HFFc6 (cell line): ENCODE results near the gene PRR12. TPM values are rescaled to one million over a fixed set of nuclear protein-coding genes. Genes with fewer than 3 reads are reported as not detected.

Source experiments
- DNase-seq: peaks from one replicate; pipeline ENCODE4 v3.0.0-alpha.2; 2018
- H3K27ac Mint-ChIP-seq: 2 replicates; pipeline ENCODE4 v1.8.0; 2020; ENCODE audit warnings: mild to moderate bottlenecking, mixed read lengths
- H3K27me3 Mint-ChIP-seq: 2 replicates; pipeline ENCODE4 v1.8.0; 2021; ENCODE audit warnings: mild to moderate bottlenecking, moderate library complexity, mixed read lengths; ENCODE audit not compliant: insufficient read depth
- H3K36me3 Mint-ChIP-seq: 2 replicates; pipeline ENCODE4 v1.8.0; 2021; ENCODE audit warnings: low read depth, mixed read lengths
- H3K4me1 Mint-ChIP-seq: 2 replicates; pipeline ENCODE4 v1.8.0; 2020; ENCODE audit warnings: low read depth, mixed read lengths
- H3K4me3 Mint-ChIP-seq: 2 replicates; pipeline ENCODE4 v1.8.0; 2020; ENCODE audit warnings: mild to moderate bottlenecking, moderate library complexity, mixed read lengths
- H3K9me3 Mint-ChIP-seq: 2 replicates; pipeline ENCODE4 v1.8.0; 2020; ENCODE audit warnings: mild to moderate bottlenecking, mixed read lengths
- total RNA-seq, 6 experiments: library from RNA; stranded (reverse); fragmentation: NEBNext Ultra II Directional; extraction: Animal tissue kit (Norgen Biotek cat#: 25700); gene quantifications; 2 replicates in 1 of 6; 3 replicates in 5 of 6; pipeline ENCODE4 v1.2.3, GENCODE V29; 2021
- TF ChIP-seq, protein P1 (sequence below): fragments of 200-600 bp; sonication (generic); IDR thresholded peaks from 2 replicates; pipeline ENCODE4 v1.5.0; 2021; ENCODE audit warnings: antibody characterized with exemption, mild to moderate bottlenecking

Gene PRR12
- total RNA-seq, 6 experiments from 2014 or later, result 23.3 to 26.2 (median 24.3) TPM

DNA sequence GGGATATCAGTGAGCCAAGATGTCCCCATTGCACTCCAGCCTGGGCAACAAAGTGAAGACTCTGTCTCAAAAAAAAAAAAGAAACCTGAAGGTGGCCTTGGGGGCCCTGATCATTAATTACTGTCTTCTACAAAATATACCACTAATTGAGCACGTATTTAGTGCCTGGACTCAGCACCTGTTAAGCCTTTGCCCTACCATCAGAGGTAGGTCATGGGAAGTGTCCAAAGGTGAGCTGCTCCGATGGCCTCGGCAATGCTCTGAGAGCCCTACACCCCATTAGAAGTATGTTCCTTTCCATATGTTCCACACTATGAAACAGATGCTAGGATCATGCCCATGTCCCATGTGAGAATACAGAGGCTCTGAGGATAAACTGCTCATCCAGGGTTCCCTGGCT lies 31.5 kb upstream of the PRR12 start:
- H3K4me3 Mint-ChIP-seq, result no peak overlapping the region
- TF ChIP-seq, protein P1, sequence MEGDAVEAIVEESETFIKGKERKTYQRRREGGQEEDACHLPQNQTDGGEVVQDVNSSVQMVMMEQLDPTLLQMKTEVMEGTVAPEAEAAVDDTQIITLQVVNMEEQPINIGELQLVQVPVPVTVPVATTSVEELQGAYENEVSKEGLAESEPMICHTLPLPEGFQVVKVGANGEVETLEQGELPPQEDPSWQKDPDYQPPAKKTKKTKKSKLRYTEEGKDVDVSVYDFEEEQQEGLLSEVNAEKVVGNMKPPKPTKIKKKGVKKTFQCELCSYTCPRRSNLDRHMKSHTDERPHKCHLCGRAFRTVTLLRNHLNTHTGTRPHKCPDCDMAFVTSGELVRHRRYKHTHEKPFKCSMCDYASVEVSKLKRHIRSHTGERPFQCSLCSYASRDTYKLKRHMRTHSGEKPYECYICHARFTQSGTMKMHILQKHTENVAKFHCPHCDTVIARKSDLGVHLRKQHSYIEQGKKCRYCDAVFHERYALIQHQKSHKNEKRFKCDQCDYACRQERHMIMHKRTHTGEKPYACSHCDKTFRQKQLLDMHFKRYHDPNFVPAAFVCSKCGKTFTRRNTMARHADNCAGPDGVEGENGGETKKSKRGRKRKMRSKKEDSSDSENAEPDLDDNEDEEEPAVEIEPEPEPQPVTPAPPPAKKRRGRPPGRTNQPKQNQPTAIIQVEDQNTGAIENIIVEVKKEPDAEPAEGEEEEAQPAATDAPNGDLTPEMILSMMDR, result no peak
- H3K27ac Mint-ChIP-seq, result no peak overlapping the region
- peaks cover 12% of the 10 kb centered on the region for H3K36me3 Mint-ChIP-seq
- peaks cover 6% of the 10 kb centered on the region for H3K4me1 Mint-ChIP-seq
- DNase-seq, result no peak
- H3K27me3 Mint-ChIP-seq, result peaks cover 3% of the 10 kb centered on the region; the same call in 1 of the 2 replicates
- no peaks in the 10 kb centered on the region for H3K9me3 Mint-ChIP-seq

DNA sequence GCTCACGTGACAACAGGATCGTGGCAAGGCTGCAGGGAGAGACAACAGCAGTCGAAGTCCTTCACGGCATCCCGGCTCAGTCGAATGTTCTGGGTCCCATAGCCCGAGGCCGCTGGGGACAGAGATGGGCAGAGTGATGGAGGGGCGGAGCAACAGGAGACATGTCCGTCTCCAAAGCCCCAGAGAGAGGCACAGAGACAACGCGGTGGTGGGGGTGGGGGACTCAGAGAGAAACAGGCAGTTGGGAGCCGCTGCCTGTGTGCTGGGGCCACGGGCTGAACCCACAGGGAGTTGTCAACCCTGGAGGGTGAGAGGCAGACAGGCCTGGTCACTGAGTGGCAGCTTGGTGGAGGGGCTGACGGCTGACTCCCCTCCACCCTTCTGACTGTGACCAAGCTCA lies 31.1 kb upstream of the PRR12 start:
- Mint-ChIP-seq H3K36me3 (peaks cover 7% of the 10 kb centered on the region), H3K27ac (no peak overlapping the region), H3K4me1 (peaks cover under 1% of the 10 kb centered on the region)

DNA sequence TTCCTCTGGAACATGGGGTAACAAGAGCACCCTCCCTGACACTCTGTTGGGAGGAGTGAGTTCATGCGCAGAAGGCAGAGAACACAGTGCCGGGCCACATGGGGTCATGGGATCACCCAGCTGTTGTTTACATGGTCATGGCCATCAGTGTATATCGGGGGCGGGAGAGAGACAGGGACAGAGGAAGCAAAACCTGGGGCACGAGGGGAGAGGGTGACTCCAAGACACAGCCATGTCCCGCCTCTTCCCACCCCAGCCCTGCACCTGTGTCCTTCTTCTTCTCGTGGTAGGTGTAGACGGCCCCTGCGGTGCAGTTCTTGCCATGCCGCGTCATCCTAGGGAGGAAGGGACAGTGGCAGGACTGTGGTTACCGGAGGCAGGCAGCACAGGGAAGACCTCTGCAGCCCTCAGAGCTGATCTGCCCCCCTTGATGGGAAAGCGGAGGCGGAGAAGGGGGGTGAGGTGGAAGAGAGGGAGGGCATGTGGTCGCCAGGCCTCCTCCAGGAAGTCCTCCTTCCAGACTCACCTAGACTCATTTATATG lies 30.6 kb upstream of the PRR12 start:
- TF ChIP-seq, protein P1, result no peak
- Mint-ChIP-seq H3K27ac (no peak overlapping the region), H3K27me3 (peaks cover 3% of the 10 kb centered on the region; the same call in 1 of the 2 replicates), H3K4me3 (no peak overlapping the region), H3K36me3 (peaks cover 10% of the 10 kb centered on the region), H3K4me1 (no peaks in the 10 kb centered on the region), H3K9me3 (no peaks in the 10 kb centered on the region)
- DNase-seq, result no peak

More for the DNA sequence above, 31.1 kb upstream of the PRR12 start:
- peaks cover 3% of the 10 kb centered on the region; the same call in 1 of the 2 replicates for H3K27me3 Mint-ChIP-seq
- no peak for DNase-seq
- TF ChIP-seq, protein P1, result no peak
- no peaks in the 10 kb centered on the region for H3K9me3 Mint-ChIP-seq
- H3K4me3 Mint-ChIP-seq, result no peak overlapping the region

DNA sequence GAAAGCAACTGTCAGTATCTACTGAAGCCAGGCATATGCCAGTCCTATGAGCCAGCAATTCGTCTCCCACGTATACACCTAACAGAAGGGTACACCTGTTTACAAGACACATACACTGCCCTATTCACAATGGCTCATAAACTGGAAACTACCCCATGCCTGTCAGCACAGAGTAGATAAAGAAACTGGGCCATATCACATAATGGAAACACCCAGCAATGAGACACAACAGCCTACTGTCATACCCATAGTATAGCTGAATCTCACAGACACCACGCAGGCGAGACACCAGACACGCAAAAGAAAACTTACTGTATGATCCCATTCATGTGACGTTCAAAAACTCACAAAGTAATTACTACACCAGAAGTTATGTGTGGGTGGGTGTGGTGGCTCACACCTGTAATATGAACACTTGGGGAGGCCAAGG lies 26.4 kb upstream of the PRR12 start:
- H3K4me3 Mint-ChIP-seq, result no peak overlapping the region

DNA sequence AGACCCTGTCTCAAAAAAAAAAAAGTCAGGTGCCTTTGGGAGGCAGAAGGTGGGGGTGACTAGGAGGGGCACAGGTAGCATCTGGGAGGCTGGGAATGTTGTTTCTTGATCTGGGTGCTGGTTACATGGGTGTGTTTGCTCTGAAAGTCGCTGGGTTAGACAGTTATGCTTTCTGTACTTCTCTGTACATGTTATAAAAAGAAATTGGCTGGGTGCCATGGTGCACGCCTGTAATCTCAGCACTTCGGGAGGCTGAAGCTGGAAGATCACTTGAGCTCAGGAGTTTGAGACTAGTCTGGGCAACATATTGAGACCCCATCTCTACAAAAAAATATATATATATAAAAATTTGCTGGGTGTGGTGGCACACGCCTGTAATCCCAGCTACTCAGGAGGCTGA lies 25.7 kb upstream of the PRR12 start:
- H3K27me3 Mint-ChIP-seq, result no peaks in the 10 kb centered on the region; the same call in 1 of the 2 replicates
- H3K4me1 Mint-ChIP-seq, result peaks cover 14% of the 10 kb centered on the region
- no peak for DNase-seq
- H3K36me3 Mint-ChIP-seq, result peaks cover 4% of the 10 kb centered on the region
- TF ChIP-seq, protein P1, result no peak
- no peak overlapping the region for H3K4me3 Mint-ChIP-seq
- H3K9me3 Mint-ChIP-seq, result no peaks in the 10 kb centered on the region
- no peak overlapping the region for H3K27ac Mint-ChIP-seq

More for the DNA sequence above, 26.4 kb upstream of the PRR12 start:
- Mint-ChIP-seq H3K36me3 (peaks cover 4% of the 10 kb centered on the region), H3K4me1 (peaks cover 9% of the 10 kb centered on the region), H3K27ac (no peak overlapping the region), H3K27me3 (peaks cover 1% of the 10 kb centered on the region; the same call in 1 of the 2 replicates), H3K9me3 (no peaks in the 10 kb centered on the region)
- TF ChIP-seq, protein P1, result no peak
- DNase-seq, result no peak
